ENCODE results near the gene LPIN3. TPM values are rescaled to one million over a fixed set of nuclear protein-coding genes. Genes with fewer than 3 reads are reported as not detected.

LPIN3 gene
- total RNA-seq, 4 donors from 2014 or later: 85.0 to 320 (median 222) TPM

DNA sequence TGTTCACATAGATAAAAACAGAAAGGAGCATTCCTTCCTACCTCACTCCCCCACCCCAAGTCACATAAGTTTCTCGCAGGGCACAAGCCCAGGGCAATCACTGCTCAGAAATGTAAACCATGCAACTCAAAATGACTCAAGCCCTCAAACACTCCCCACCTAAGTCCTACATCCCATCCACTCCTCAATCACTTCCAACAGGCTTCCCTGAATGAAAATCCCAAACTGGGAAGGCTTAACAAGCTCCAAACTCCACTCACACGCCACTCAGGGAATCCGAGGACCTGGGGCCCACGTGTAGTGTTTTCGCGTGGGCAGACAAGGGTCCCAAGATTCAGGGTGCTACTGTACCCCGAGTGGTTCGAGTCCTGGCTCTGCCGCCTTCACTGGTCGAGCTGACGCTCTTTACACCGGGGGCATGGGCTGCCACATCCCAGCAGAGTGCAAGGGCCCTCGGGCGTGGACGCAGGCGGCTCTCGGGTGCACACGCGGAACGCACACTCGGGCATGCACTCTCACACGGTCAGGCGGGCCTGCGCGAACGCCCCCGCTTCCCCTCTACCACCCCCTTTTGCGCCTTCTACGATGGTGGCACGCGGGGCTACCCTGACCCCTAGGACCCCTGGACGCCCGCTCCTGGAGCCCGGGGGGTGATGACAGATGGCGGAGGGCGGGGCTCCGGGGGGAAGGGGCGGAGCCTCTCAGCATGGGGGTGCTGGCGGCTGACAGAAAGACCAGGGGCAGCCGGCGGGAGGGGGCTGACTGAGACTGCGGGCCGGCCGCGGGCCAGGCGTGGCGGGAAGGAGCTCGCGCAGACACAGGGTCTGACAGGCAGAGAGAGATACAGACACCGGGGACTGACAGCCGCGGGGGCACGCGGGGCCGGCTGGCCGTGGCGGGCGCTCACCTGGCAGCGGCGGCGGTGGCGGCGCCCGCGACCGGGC lies 23.7 kb upstream of the LPIN3 start:
- no peaks in the 10 kb centered on the region for H3K9me3 ChIP-seq
- H3K27me3 ChIP-seq: no peaks in the 10 kb centered on the region
- peak overlapping the region; percentile 82 to 98 (median 90) for H3K27ac ChIP-seq
- H3K36me3 ChIP-seq: no peaks in the 10 kb centered on the region
- TF ChIP-seq, protein P1, sequence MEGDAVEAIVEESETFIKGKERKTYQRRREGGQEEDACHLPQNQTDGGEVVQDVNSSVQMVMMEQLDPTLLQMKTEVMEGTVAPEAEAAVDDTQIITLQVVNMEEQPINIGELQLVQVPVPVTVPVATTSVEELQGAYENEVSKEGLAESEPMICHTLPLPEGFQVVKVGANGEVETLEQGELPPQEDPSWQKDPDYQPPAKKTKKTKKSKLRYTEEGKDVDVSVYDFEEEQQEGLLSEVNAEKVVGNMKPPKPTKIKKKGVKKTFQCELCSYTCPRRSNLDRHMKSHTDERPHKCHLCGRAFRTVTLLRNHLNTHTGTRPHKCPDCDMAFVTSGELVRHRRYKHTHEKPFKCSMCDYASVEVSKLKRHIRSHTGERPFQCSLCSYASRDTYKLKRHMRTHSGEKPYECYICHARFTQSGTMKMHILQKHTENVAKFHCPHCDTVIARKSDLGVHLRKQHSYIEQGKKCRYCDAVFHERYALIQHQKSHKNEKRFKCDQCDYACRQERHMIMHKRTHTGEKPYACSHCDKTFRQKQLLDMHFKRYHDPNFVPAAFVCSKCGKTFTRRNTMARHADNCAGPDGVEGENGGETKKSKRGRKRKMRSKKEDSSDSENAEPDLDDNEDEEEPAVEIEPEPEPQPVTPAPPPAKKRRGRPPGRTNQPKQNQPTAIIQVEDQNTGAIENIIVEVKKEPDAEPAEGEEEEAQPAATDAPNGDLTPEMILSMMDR (IDR thresholded peaks at IDR 0.05): no peak
- no peak for TF ChIP-seq POLR2A (IDR thresholded peaks at IDR 0.05)
- peak; percentile 85 to 92 (median 89) for DNase-seq
- peak overlapping the region; percentile 72 to 94 (median 85) for H3K4me3 ChIP-seq
- peaks cover 0 to 29% (median 6%) of the 10 kb centered on the region in 4 donors for H3K4me1 ChIP-seq

- peak within 1 kb of the TSS; percentile 72 to 94 (median 85) for H3K4me3 ChIP-seq
- no peaks in the 10 kb centered on the region for H3K36me3 ChIP-seq
- no peaks in the 10 kb centered on the region for H3K9me3 ChIP-seq
- TF ChIP-seq POLR2A (IDR thresholded peaks at IDR 0.05): peak; percentile 50 to 81
- TF ChIP-seq, protein P1 (IDR thresholded peaks at IDR 0.05): no peak
- peak within 1 kb of the TSS; percentile 82 to 98 (median 90) for H3K27ac ChIP-seq
- H3K27me3 ChIP-seq: no peaks in the 10 kb centered on the region
- H3K4me1 ChIP-seq: peaks cover 0 to 37% (median 6%) of the 10 kb centered on the region in 4 donors
- DNase-seq: peak; percentile 96 to 99 (median 99)
Measured at GRCh38 chr20:41317546-41318270, 22.9 kb upstream of the LPIN3 start, which contains the start of gene ZHX3. ZHX3 (minus strand) TSS chr20:41317731; CDS start chr20:41204916, 112,815 bp downstream.

- DNase-seq: no peak
- Histone ChIP-seq H3K4me1 (peaks cover 0 to 37% (median 6%) of the 10 kb centered on the region in 4 donors), H3K27me3 (no peaks in the 10 kb centered on the region), H3K9me3 (no peaks in the 10 kb centered on the region), H3K27ac (peak overlapping the region; percentile 76 to 98 (median 90)), H3K4me3 (peak overlapping the region; percentile 72 to 94 (median 85)), H3K36me3 (no peaks in the 10 kb centered on the region)
- TF ChIP-seq, protein P1 (IDR thresholded peaks at IDR 0.05): no peak
- no peak for TF ChIP-seq POLR2A (IDR thresholded peaks at IDR 0.05)
Measured at GRCh38 chr20:41318271-41318649, 22.4 kb upstream of the LPIN3 start.

- Histone ChIP-seq H3K27ac (peak overlapping the region in 1 of 4 donors; percentile 69), H3K27me3 (no peaks in the 10 kb centered on the region), H3K9me3 (no peaks in the 10 kb centered on the region), H3K36me3 (no peaks in the 10 kb centered on the region), H3K4me1 (peaks cover 0 to 37% (median 6%) of the 10 kb centered on the region in 4 donors), H3K4me3 (no peak overlapping the region)
- TF ChIP-seq, protein P1 (IDR thresholded peaks at IDR 0.05): no peak
- no peak for TF ChIP-seq POLR2A (IDR thresholded peaks at IDR 0.05)
- no peak for DNase-seq
Measured at GRCh38 chr20:41320441-41320840, 20.2 kb upstream of the LPIN3 start.

GRCh38 chr20:41320976-41321375 lies 19.6 kb upstream of the LPIN3 start:
- TF ChIP-seq, protein P1 (IDR thresholded peaks at IDR 0.05): no peak
- peak in 1 of 3 donors; percentile 2 for DNase-seq
- Histone ChIP-seq H3K4me1 (peaks cover 0 to 34% (median 6%) of the 10 kb centered on the region in 4 donors), H3K9me3 (no peaks in the 10 kb centered on the region), H3K4me3 (no peak overlapping the region), H3K36me3 (no peaks in the 10 kb centered on the region), H3K27ac (peak overlapping the region in 2 of 4 donors; percentile 69 to 80), H3K27me3 (no peaks in the 10 kb centered on the region)

Data from Peyer's patch (tissue), 4 donors.